ENCODE measurements around the gene GPC2. TPM values are rescaled to one million over a fixed set of nuclear protein-coding genes. Genes with fewer than 3 reads are reported as not detected.

GPC2 gene
- total RNA-seq, 1 donor from 2014 or later, result 17.0 TPM

GRCh38 chr7:100158229-100159098 lies 18.7 kb downstream of the GPC2 start, which contains the start of gene TRAPPC14:
Gene TRAPPC14 (minus strand): TSS chr7:100158723. CDS start chr7:100158499, 224 bp downstream.
- Mint-ChIP-seq H3K4me3 (peak within 1 kb of the TSS; percentile 86), H3K36me3 (peaks cover 3% of the 10 kb centered on the region), H3K9me3 (no peaks in the 10 kb centered on the region), H3K27me3 (ENCODE audit: insufficient read depth, low read depth) (peaks cover 13% of the 10 kb centered on the region), H3K27ac (peak within 1 kb of the TSS; percentile 54), H3K4me1 (peaks cover 19% of the 10 kb centered on the region)
- Histone ChIP-seq H3K9ac (peak within 1 kb of the TSS; percentile 71), H3K9me3 (ENCODE audit: low read depth) (no peaks in the 10 kb centered on the region), H3F3A (ENCODE audit: low read depth) (peaks cover 29% of the 10 kb centered on the region), H3K4me2 (peak within 1 kb of the TSS; percentile 96), H3K36me3 (no peaks in the 10 kb centered on the region), H3K79me2 (ENCODE audit: low read depth) (no peaks in the 10 kb centered on the region), H2AFZ (replicated peaks) (peak within 1 kb of the TSS; percentile 84), H3K4me1 (no peaks in the 10 kb centered on the region), H4K20me1 (ENCODE audit: low read depth) (peaks cover 29% of the 10 kb centered on the region), H3K27me3 (no peaks in the 10 kb centered on the region), H3K27ac (peak within 1 kb of the TSS; percentile 40), H3K4me3 (peak within 1 kb of the TSS; percentile 96)
- DNase-seq (ENCODE audit: low spot score), result peak; percentile 97
- no peak for TF ChIP-seq EZH2 (IDR thresholded peaks at IDR 0.05)
- peak; percentile 12 for TF ChIP-seq CTCF (IDR thresholded peaks at IDR 0.05)
- peak; percentile 33 for TF ChIP-seq EZH2phosphoT487 (IDR thresholded peaks at IDR 0.05)

DNA sequence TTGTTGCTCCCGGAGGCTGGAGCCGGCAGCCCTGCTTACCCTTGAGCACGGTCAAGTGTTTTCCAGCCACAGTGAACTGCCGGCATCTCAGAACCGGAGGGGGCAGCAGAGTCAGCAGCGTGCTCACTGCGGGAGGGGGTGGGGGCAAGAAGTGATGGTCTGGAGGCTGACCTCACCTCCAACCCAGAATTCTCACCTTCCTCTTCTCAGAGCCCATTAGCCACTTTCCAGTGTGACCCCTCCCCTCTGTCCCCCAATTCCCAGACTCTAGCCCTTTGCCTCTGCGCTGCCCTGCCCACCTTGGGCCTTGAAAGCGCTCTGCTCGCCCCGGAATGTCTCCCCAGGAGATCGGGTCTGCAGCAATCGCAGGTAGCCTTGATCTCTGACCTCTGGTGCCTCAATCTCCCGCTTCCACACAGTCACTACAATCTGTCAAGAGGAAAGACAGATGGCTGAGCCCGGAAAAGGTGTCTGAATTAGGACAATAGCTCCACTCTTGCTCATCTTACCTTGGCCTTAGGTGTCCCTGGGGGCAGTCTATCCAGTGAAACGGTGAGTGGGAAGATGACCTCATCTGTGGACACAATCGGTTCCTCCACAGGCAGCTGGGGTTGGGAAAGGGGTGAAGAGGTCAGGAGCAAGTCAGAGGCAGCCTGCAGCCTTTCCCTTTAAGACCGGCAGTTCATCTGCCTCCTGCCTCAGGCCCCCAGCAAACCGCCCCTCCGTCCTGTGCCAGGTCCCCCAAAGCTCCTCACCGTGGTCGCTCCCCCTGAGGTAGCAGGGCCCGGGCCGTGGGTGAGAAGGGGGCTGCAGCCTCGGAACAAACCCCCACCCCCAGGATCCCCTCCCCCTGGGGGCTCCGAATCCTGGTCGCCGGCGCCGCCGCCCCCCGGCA lies 19.6 kb downstream of the GPC2 start:
- no peaks in the 10 kb centered on the region for H3K4me1 ChIP-seq
- H4K20me1 ChIP-seq (ENCODE audit: low read depth), result peaks cover 32% of the 10 kb centered on the region
- Mint-ChIP-seq H3K36me3 (peaks cover 4% of the 10 kb centered on the region), H3K4me3 (peak overlapping the region; percentile 84), H3K27me3 (ENCODE audit: insufficient read depth, low read depth) (peaks cover 11% of the 10 kb centered on the region), H3K27ac (peak overlapping the region; percentile 33), H3K4me1 (peaks cover 18% of the 10 kb centered on the region), H3K9me3 (no peaks in the 10 kb centered on the region)
- H3K36me3 ChIP-seq, result no peaks in the 10 kb centered on the region
- peak; percentile 36 for DNase-seq (ENCODE audit: low spot score)
- no peaks in the 10 kb centered on the region for H3K79me2 ChIP-seq (ENCODE audit: low read depth)
- no peak overlapping the region for H3K27ac ChIP-seq
- no peak overlapping the region for H2AFZ ChIP-seq (replicated peaks)
- peak overlapping the region; percentile 96 for H3K4me2 ChIP-seq
- peaks cover 36% of the 10 kb centered on the region for H3F3A ChIP-seq (ENCODE audit: low read depth)
- no peaks in the 10 kb centered on the region for H3K27me3 ChIP-seq
- H3K4me3 ChIP-seq, result peak overlapping the region; percentile 96
- TF ChIP-seq EZH2phosphoT487 (IDR thresholded peaks at IDR 0.05), result no peak
- no peak for TF ChIP-seq EZH2 (IDR thresholded peaks at IDR 0.05)
- TF ChIP-seq CTCF (IDR thresholded peaks at IDR 0.05), result no peak
- no peaks in the 10 kb centered on the region for H3K9me3 ChIP-seq (ENCODE audit: low read depth)
- peak overlapping the region; percentile 71 for H3K9ac ChIP-seq

DNA sequence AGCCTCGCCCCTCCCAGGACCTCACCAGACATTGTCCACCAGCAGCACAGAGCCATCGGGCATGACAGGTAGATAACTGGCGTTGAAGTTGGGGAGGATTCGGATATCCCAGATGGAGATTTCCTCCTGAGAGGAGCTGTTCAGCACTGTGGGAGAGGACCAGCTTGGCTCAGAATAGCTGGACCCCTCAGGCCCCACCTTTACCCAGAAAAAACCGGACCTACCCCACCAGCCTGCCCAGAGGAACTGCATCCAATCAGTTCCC lies 20.2 kb downstream of the GPC2 start:
- H3K27ac Mint-ChIP-seq, result no peak overlapping the region
- no peak overlapping the region for H3K27ac ChIP-seq

More for the DNA sequence above, 20.2 kb downstream of the GPC2 start:
- Histone ChIP-seq H3K27me3 (no peaks in the 10 kb centered on the region), H3K4me1 (no peaks in the 10 kb centered on the region), H3K4me3 (no peak overlapping the region), H3K36me3 (no peaks in the 10 kb centered on the region), H3K4me2 (no peak overlapping the region), H3F3A (ENCODE audit: low read depth) (peaks cover 39% of the 10 kb centered on the region), H4K20me1 (ENCODE audit: low read depth) (peaks cover 32% of the 10 kb centered on the region), H3K9ac (no peak overlapping the region), H3K9me3 (ENCODE audit: low read depth) (no peaks in the 10 kb centered on the region), H3K79me2 (ENCODE audit: low read depth) (peaks cover 2% of the 10 kb centered on the region), H2AFZ (replicated peaks) (no peak overlapping the region)
- Mint-ChIP-seq H3K9me3 (no peaks in the 10 kb centered on the region), H3K4me3 (peak overlapping the region; percentile 84), H3K27me3 (ENCODE audit: insufficient read depth, low read depth) (peaks cover 11% of the 10 kb centered on the region), H3K36me3 (peaks cover 6% of the 10 kb centered on the region), H3K4me1 (peaks cover 17% of the 10 kb centered on the region)
- TF ChIP-seq EZH2phosphoT487 (IDR thresholded peaks at IDR 0.05) (no peak), EZH2 (IDR thresholded peaks at IDR 0.05) (no peak), CTCF (IDR thresholded peaks at IDR 0.05) (no peak)
- no peak for DNase-seq (ENCODE audit: low spot score)
